Measurements from ENCODE around the gene FHIT. TPM values are rescaled to one million over a fixed set of nuclear protein-coding genes. Genes with fewer than 3 reads are reported as not detected.

The FHIT gene
- total RNA-seq, 1 donor from 2014 or later: 11.5 TPM

DNA sequence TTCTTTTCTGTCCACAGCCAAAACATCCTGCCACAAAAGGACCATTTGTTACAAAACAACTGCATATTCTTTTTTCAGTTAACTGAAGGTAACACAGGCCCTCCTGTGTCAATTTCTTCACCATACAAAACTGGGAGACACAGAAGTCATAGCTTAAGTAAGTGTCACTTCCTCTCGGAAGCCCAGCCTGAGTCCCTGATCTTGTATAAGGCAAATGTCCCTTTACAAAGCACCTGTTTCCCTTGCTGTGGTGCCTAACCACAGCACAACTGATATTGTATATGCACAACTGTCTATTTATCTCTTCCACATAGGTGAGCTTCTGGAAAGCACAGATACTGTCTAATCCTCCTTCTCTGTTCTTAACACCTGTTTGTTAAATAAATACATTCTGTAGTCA lies 293.7 kb downstream of the FHIT start:
- H3K36me3 ChIP-seq (ENCODE audit: control insufficient read depth, insufficient read depth, low read length): no peaks in the 10 kb centered on the region
- DNase-seq (ENCODE audit: low read depth): no peak
- TF ChIP-seq, protein P1, sequence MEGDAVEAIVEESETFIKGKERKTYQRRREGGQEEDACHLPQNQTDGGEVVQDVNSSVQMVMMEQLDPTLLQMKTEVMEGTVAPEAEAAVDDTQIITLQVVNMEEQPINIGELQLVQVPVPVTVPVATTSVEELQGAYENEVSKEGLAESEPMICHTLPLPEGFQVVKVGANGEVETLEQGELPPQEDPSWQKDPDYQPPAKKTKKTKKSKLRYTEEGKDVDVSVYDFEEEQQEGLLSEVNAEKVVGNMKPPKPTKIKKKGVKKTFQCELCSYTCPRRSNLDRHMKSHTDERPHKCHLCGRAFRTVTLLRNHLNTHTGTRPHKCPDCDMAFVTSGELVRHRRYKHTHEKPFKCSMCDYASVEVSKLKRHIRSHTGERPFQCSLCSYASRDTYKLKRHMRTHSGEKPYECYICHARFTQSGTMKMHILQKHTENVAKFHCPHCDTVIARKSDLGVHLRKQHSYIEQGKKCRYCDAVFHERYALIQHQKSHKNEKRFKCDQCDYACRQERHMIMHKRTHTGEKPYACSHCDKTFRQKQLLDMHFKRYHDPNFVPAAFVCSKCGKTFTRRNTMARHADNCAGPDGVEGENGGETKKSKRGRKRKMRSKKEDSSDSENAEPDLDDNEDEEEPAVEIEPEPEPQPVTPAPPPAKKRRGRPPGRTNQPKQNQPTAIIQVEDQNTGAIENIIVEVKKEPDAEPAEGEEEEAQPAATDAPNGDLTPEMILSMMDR (IDR thresholded peaks at IDR 0.05; ENCODE audit: insufficient read depth, low read length, poor library complexity, severe bottlenecking): no peak
- H3K4me3 ChIP-seq (ENCODE audit: low read depth, low read length): no peak overlapping the region
- H3K27me3 ChIP-seq (ENCODE audit: control insufficient read depth, insufficient read depth, low read length): no peaks in the 10 kb centered on the region

DNA sequence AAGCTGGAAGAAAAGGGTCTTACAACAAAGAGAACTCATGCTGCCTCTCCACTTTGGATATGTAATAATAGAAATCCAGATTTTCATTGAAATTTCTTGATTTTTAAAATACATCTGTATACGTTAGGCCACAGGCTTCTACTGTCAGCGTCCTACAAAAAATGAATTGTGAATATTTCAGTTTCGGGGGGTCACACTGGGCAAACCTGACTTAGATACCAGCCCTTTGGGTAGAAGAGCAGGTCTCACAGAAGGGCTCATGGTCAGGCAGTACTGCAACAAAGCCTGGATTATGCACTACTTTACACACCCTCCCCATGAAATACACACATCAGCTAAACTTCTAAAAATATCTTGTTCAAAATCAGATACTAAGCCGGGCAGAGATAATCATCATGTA lies 294.5 kb downstream of the FHIT start:
- no peak overlapping the region for H3K4me3 ChIP-seq (ENCODE audit: low read depth, low read length)

DNA sequence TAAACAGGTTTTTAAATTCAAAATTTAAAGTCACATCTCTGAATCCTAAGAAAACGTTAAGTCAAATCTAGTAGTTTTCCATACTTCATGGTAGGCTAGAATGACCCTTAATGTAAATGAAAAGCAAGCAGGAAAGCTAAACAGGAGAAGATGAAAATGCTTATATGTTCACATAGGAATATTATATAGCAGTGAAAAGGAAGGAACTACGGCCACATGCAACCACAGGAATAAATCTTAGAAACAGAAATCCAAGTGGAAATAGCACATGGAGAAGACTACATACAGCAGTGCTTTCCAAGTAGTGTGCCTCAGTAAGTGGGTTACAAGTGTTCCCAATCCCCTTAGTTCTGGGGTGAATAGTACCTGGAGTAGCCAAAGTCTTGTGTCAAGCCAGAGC lies 296.2 kb downstream of the FHIT start:
- Histone ChIP-seq H3K4me3 (ENCODE audit: low read depth, low read length) (no peak overlapping the region), H3K36me3 (ENCODE audit: control insufficient read depth, insufficient read depth, low read length) (no peaks in the 10 kb centered on the region), H3K27me3 (ENCODE audit: control insufficient read depth, insufficient read depth, low read length) (no peaks in the 10 kb centered on the region)
- DNase-seq (ENCODE audit: low read depth): no peak
- TF ChIP-seq, protein P1 (IDR thresholded peaks at IDR 0.05; ENCODE audit: insufficient read depth, low read length, poor library complexity, severe bottlenecking): no peak

More for the DNA sequence above, 294.5 kb downstream of the FHIT start:
- H3K27me3 ChIP-seq (ENCODE audit: control insufficient read depth, insufficient read depth, low read length): no peaks in the 10 kb centered on the region
- no peaks in the 10 kb centered on the region for H3K36me3 ChIP-seq (ENCODE audit: control insufficient read depth, insufficient read depth, low read length)
- TF ChIP-seq, protein P1 (IDR thresholded peaks at IDR 0.05; ENCODE audit: insufficient read depth, low read length, poor library complexity, severe bottlenecking): no peak
- no peak for DNase-seq (ENCODE audit: low read depth)

DNA sequence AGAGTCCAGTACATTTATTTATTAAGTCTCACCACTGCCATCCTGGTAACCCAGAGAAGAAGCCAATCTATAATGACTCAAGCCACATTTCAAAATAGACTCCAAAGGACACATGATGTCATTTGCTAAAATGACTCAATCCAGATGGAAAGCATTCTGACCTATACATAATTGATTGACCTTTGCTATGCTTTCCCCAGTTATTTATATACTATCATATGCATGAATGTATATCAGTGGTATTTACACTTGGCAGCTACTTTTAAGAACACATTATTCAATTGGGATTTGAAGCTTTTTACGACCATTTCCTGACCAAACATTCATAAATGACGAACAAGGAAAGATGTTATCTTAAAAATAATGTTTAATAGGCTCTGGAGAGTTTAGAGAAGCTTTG lies 297.2 kb downstream of the FHIT start:
- Histone ChIP-seq H3K27me3 (ENCODE audit: control insufficient read depth, insufficient read depth, low read length) (no peaks in the 10 kb centered on the region), H3K36me3 (ENCODE audit: control insufficient read depth, insufficient read depth, low read length) (no peaks in the 10 kb centered on the region), H3K4me3 (ENCODE audit: low read depth, low read length) (no peak overlapping the region)
- TF ChIP-seq, protein P1 (IDR thresholded peaks at IDR 0.05; ENCODE audit: insufficient read depth, low read length, poor library complexity, severe bottlenecking): no peak
- no peak for DNase-seq (ENCODE audit: low read depth)

DNA sequence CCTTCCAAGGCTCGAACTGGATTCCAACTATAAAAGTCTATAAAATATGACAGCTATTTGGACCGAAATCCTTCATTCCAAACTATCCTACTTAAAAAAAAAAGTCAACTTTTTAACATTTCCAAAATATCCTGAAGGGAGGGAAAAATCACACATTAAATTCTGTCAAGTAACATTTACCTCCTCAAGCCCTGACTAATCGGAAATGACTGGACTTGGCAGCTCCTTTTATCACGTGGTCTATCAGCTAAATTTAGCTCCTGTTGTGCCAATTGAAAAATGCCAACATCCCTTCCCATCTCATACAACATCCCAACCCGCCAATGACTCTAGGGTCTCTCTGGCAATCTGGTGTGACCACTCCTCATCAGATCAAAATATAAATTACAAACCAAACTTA lies 297.9 kb downstream of the FHIT start:
- no peaks in the 10 kb centered on the region for H3K27me3 ChIP-seq (ENCODE audit: control insufficient read depth, insufficient read depth, low read length)
- H3K36me3 ChIP-seq (ENCODE audit: control insufficient read depth, insufficient read depth, low read length): no peaks in the 10 kb centered on the region
- H3K4me3 ChIP-seq (ENCODE audit: low read depth, low read length): no peak overlapping the region
- no peak for DNase-seq (ENCODE audit: low read depth)
- TF ChIP-seq, protein P1 (IDR thresholded peaks at IDR 0.05; ENCODE audit: insufficient read depth, low read length, poor library complexity, severe bottlenecking): no peak

DNA sequence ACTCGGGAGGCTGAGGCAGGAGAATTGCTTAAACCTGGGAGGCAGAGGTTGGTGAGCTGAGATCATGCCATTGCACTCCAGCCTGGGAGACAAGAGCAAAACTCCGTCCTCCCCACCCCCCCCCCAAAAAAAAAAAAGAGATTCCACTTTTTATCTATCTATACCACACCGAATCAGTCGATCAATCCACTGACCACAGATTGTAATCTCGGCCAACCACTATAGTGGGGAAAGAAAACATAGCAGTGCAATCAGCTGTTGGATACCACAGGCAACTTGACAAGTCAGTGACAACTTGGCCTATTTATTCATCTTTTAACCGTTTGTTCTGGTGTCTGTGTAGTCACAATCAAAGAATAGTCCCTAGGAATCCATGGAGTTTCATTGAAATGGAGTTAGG lies 299.2 kb downstream of the FHIT start:
- Histone ChIP-seq H3K36me3 (ENCODE audit: control insufficient read depth, insufficient read depth, low read length) (no peaks in the 10 kb centered on the region), H3K4me3 (ENCODE audit: low read depth, low read length) (no peak overlapping the region), H3K27me3 (ENCODE audit: control insufficient read depth, insufficient read depth, low read length) (no peaks in the 10 kb centered on the region)
- TF ChIP-seq, protein P1 (IDR thresholded peaks at IDR 0.05; ENCODE audit: insufficient read depth, low read length, poor library complexity, severe bottlenecking): no peak
- no peak for DNase-seq (ENCODE audit: low read depth)

All from kidney epithelial cell (primary cell).